OCI-LY7 (cell line): ENCODE results near the gene RPS14.

Experiments
- EZH2phosphoT487 ChIP-seq: fragments of 200-600 bp; sonication (generic); IDR thresholded peaks from 2 replicates; pipeline ENCODE4 v1.6.1; 2018; ENCODE audit warnings: low read depth, borderline replicate concordance, mild to moderate bottlenecking, mixed run types, antibody characterized with exemption, low read length, moderate library complexity, mixed read lengths
- TF ChIP-seq, protein P1 (sequence below): fragments of 200-600 bp; sonication (generic); conservative IDR thresholded peaks from 2 replicates; pipeline ENCODE4 v1.5.1; 2014; ENCODE audit warnings: mild to moderate bottlenecking, antibody characterized with exemption, low read length, moderate library complexity, mixed read lengths

GRCh38 chr5:150460781-150461180, 11.2 kb upstream of the RPS14 start:
- no peak for TF ChIP-seq EZH2phosphoT487
- TF ChIP-seq, protein P1, sequence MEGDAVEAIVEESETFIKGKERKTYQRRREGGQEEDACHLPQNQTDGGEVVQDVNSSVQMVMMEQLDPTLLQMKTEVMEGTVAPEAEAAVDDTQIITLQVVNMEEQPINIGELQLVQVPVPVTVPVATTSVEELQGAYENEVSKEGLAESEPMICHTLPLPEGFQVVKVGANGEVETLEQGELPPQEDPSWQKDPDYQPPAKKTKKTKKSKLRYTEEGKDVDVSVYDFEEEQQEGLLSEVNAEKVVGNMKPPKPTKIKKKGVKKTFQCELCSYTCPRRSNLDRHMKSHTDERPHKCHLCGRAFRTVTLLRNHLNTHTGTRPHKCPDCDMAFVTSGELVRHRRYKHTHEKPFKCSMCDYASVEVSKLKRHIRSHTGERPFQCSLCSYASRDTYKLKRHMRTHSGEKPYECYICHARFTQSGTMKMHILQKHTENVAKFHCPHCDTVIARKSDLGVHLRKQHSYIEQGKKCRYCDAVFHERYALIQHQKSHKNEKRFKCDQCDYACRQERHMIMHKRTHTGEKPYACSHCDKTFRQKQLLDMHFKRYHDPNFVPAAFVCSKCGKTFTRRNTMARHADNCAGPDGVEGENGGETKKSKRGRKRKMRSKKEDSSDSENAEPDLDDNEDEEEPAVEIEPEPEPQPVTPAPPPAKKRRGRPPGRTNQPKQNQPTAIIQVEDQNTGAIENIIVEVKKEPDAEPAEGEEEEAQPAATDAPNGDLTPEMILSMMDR: no peak
